HepG2 (cell line): ENCODE results near the gene NUDCD3. TPM values are rescaled to one million over a fixed set of nuclear protein-coding genes. Genes with fewer than 3 reads are reported as not detected.

Experiments
- CBFB ChIP-seq: sonication (generic); formaldehyde crosslinking; IDR thresholded peaks from 2 replicates; pipeline ENCODE4 v1.4.0; 2020; ENCODE audit warnings: missing genetic modification reagents
- FOXC1 ChIP-seq: sonication (generic); formaldehyde crosslinking; IDR thresholded peaks from 2 replicates; pipeline ENCODE4 v1.8.0; 2022; ENCODE audit warnings: mild to moderate bottlenecking, missing genetic modification reagents, borderline replicate concordance
- IKZF1 ChIP-seq: fragments of 450-650 bp; IDR thresholded peaks from 2 replicates; pipeline ENCODE4 v1.7.1; 2016
- JARID2 ChIP-seq: sonication (generic); formaldehyde crosslinking; IDR thresholded peaks from 2 replicates; pipeline ENCODE4 v1.8.1; 2023; ENCODE audit warnings: missing genetic modification reagents, inconsistent platforms; ENCODE audit not compliant: insufficient replicate concordance
- PBX2 ChIP-seq: IDR thresholded peaks from 2 replicates; pipeline ENCODE4 v1.6.1; 2016; ENCODE audit warnings: control low read depth
- RXRB ChIP-seq: IDR thresholded peaks from 2 replicates; pipeline ENCODE4 v1.6.1; 2016; ENCODE audit warnings: borderline replicate concordance, missing genetic modification reagents, missing compliant biosample characterization
- SOX6 ChIP-seq, 2 experiments: fragments of 450-650 bp in 1 of 2; sonication (generic) in 1 of 2; formaldehyde crosslinking in 1 of 2; IDR thresholded peaks; 2 replicates each; pipeline versions ENCODE4 v1.4.0 to v1.6.1; 2017 to 2020; ENCODE audit warnings: antibody characterized with exemption in 1 of 2, mild to moderate bottlenecking in 1 of 2, missing genetic modification reagents in 1 of 2
- TBX2 ChIP-seq: sonication (generic); formaldehyde crosslinking; IDR thresholded peaks from 2 replicates; pipeline ENCODE4 v1.5.0; 2020; ENCODE audit warnings: missing genetic modification reagents, mild to moderate bottlenecking, borderline replicate concordance
- ZBTB21 ChIP-seq: sonication (generic); formaldehyde crosslinking; IDR thresholded peaks from 2 replicates; pipeline ENCODE4 v1.4.0; 2020; ENCODE audit warnings: missing genetic modification reagents
- ZNF136 ChIP-seq: sonication (generic); formaldehyde crosslinking; IDR thresholded peaks from 2 replicates; pipeline ENCODE4 v1.8.1; 2022; ENCODE audit warnings: low read depth, mild to moderate bottlenecking, moderate library complexity, missing genetic modification reagents
- ZNF318 ChIP-seq: sonication (generic); formaldehyde crosslinking; IDR thresholded peaks from 2 replicates; pipeline ENCODE4 v1.4.0; 2020; ENCODE audit warnings: mild to moderate bottlenecking, missing genetic modification reagents
- ZNF362 ChIP-seq: sonication (generic); formaldehyde crosslinking; IDR thresholded peaks from 2 replicates; pipeline ENCODE4 v1.4.0; 2020; ENCODE audit warnings: missing genetic modification reagents, mild to moderate bottlenecking, borderline replicate concordance
- ZNF691 ChIP-seq: sonication (generic); formaldehyde crosslinking; IDR thresholded peaks from 2 replicates; pipeline ENCODE4 v1.4.0; 2020; ENCODE audit warnings: missing genetic modification reagents, low read depth, mild to moderate bottlenecking, borderline replicate concordance
- polyA plus RNA-seq, 8 experiments: library from polyadenylated mRNA; depleted of rRNA in 3 of 8; stranded (reverse) in 7 of 8; unstranded in 1 of 8; fragments of >200 nt; fragmentation: Illumina TruSeq in 4 of 8; extraction: Trizol in 4 of 8; gene quantifications; 2 replicates each; pipeline versions ENCODE4 v1.2.1 to v1.2.3, GENCODE V29; 2011 to 2016; ENCODE audit warnings: low read depth in 4 of 8, missing spikeins in 1 of 8, mixed read lengths in 1 of 8; ENCODE audit not compliant: insufficient read depth in 1 of 8
- total RNA-seq, 5 experiments: library from RNA; depleted of rRNA; stranded (reverse); fragments of >200 nt; fragmentation: Illumina TruSeq; extraction: Trizol; gene quantifications; 2 replicates each; pipeline ENCODE4 v1.2.3, GENCODE V29; 2016; ENCODE audit warnings: low read depth in 1 of 5

The NUDCD3 gene
- total and polyA plus RNA-seq, 2 of the 13 experiments (the other 11 are each of a cell fraction or from before 2014, with no cell fraction given) = 20.8 to 49.9 TPM

GRCh38 chr7:44490351-44491200, at the start of gene NUDCD3 (continued):
- TF ChIP-seq JARID2 (CRISPR knock-in tag) = no peak
- no peak for TF ChIP-seq ZBTB21 (CRISPR knock-in tag)
- TF ChIP-seq SOX6 (IDR thresholded peaks at IDR 0.05) = no peak
- TF ChIP-seq SOX6 (CRISPR knock-in tag; IDR thresholded peaks at IDR 0.05) = peak; percentile 64
- no peak for TF ChIP-seq ZNF136 (CRISPR knock-in tag)
- TF ChIP-seq ZNF318 (CRISPR knock-in tag) = no peak
- TF ChIP-seq RXRB (CRISPR knock-in tag) = no peak; the same call in 1 of the 2 replicates
- TF ChIP-seq ZNF691 (CRISPR knock-in tag) = no peak
- TF ChIP-seq FOXC1 (CRISPR knock-in tag) = no peak; the same call in 1 of the 2 replicates
- no peak; the same call in 1 of the 2 replicates for TF ChIP-seq CBFB (CRISPR knock-in tag)
- peak; percentile 40; the same call in 1 of the 2 replicates for TF ChIP-seq ZNF362
- peak; percentile 73; the same call in 1 of the 2 replicates for TF ChIP-seq TBX2 (CRISPR knock-in tag)
- TF ChIP-seq PBX2 (CRISPR knock-in tag) = no peak
- TF ChIP-seq IKZF1 = no peak
